Motor neuron (in vitro differentiated cells): Measurements from ENCODE around the gene YIPF6. TPM values are rescaled to one million over a fixed set of nuclear protein-coding genes. Genes with fewer than 3 reads are reported as not detected.

Experiments used
- ATAC-seq, 8 experiments: fragments of 200-7000 bp; cut with Tn5 transposase; replicated peaks in 6 of 8; 2 replicates each; pipeline ENCODE4 v1.8.0; 2021; ENCODE audit warnings: mild to moderate bottlenecking in 8 of 8, moderate library complexity in 8 of 8
- H3K27ac ChIP-seq, 2 donors: fragments of 250-450 bp; sonication (Bioruptor Pico); 2 replicates each; pipeline ENCODE4 v1.9.0; 2021; ENCODE audit warnings: antibody characterized with exemption in 2 of 2, mild to moderate bottlenecking in 2 of 2, moderate library complexity in 1 of 2
- H3K4me1 ChIP-seq, 2 donors: fragments of 250-450 bp; sonication (Bioruptor Pico); replicated peaks in 1 of 2; 2 replicates each; pipeline ENCODE4 v1.6.1; 2021; ENCODE audit warnings: antibody characterized with exemption in 2 of 2, mild to moderate bottlenecking in 2 of 2, moderate library complexity in 1 of 2
- H3K4me3 ChIP-seq, 5 donors: fragments of 250-450 bp; sonication (Bioruptor Pico); 2 replicates each; pipeline ENCODE4 v1.9.0; 2021; ENCODE audit warnings: antibody characterized with exemption in 5 of 5, mild to moderate bottlenecking in 5 of 5, moderate library complexity in 4 of 5
- WGBS, 10 experiments: fragments of 450-650 bp; shearing (Covaris generic); methylation state at CpG; one replicate each; pipeline ENCODE4 v1.0.0; 2022; 5-methylcytosine and 5-hydroxymethylcytosine counted together
- in situ Hi-C, 9 experiments: fragments of 400-800 bp; cut with MboI; loops; one replicate each; pipeline ENCODE4 v1.15.0; 2021; ENCODE audit warnings: low sequenced_read_pairs in 9 of 9, low pct_unique_long_range_greater_than_20kb in 2 of 9; ENCODE audit not compliant: unreplicated experiment in 9 of 9
- total RNA-seq, 8 experiments: library from RNA; unstranded; fragments of 300-600 nt; gene quantifications; 2 replicates each; pipeline versions ENCODE4 v1.2.3 to v1.2.4, GENCODE V29; 2022

YIPF6 gene
- total RNA-seq, 8 experiments from 2014 or later: 20.1 to 30.6 (median 24.6) TPM

GRCh38 chrX:68571610-68572311 is 72.9 kb downstream of the YIPF6 start:
- in situ Hi-C loops: no loop called here
- no peaks in the 10 kb centered on the region for H3K4me1 ChIP-seq
- H3K27ac ChIP-seq: no peak overlapping the region
- 0 to 83% (median 50%) methylated on average over 1 to 2 of the region's 2 CpGs; no CpG with 5 or more reads in 6 of the 10 experiments for WGBS, 10 experiments
- ATAC-seq: peak in 7 of 8 experiments; percentile 40 to 100 (median 86)
- no peak overlapping the region for H3K4me3 ChIP-seq

- Histone ChIP-seq H3K27ac (no peak overlapping the region), H3K4me1 (no peaks in the 10 kb centered on the region), H3K4me3 (no peak overlapping the region)
- 37 to 94% (median 63%) methylated on average over 2 to 3 of the region's 3 CpGs; no CpG with 5 or more reads in 7 of the 10 experiments for WGBS, 10 experiments
- no peak for ATAC-seq
- in situ Hi-C loops: no loop called here
Observed at GRCh38 chrX:68574240-68574639, 75.4 kb downstream of the YIPF6 start.

GRCh38 chrX:68579810-68580209 is 81.0 kb downstream of the YIPF6 start:
- in situ Hi-C loops: no loop called here
- Histone ChIP-seq H3K4me3 (no peak overlapping the region), H3K27ac (no peak overlapping the region), H3K4me1 (no peaks in the 10 kb centered on the region)
- WGBS, 10 experiments: 62 to 100% (median 90%) methylated on average over 2 to 3 of the region's 3 CpGs; no CpG with 5 or more reads in 6 of the 10 experiments
- ATAC-seq: no peak

- Histone ChIP-seq H3K4me3 (no peak overlapping the region), H3K27ac (no peak overlapping the region), H3K4me1 (no peaks in the 10 kb centered on the region)
- in situ Hi-C loops: no loop called here
- WGBS, 10 experiments: 36 to 60% (median 43%) methylated on average over 1 to 2 of the region's 2 CpGs; no CpG with 5 or more reads in 7 of the 10 experiments
- no peak for ATAC-seq
Observed at GRCh38 chrX:68584221-68584620, 85.4 kb downstream of the YIPF6 start.

Other genes with a start within 250 kb of the YIPF6 start
- 10 to 100 TPM in 1 of 8 experiments, 1 to 10 TPM in 7; 4.6 to 13.9 (median 6.1) TPM for gene OPHN1, start 65.6 kb upstream of the YIPF6 start, total RNA-seq
- 1 to 10 TPM in 2 of 8 experiments, under 1 TPM in 6; 0.24 to 5.0 (median 0.48) TPM for gene STARD8, start 148.6 kb downstream of the YIPF6 start, total RNA-seq